ENCODE results near the gene HLA-DQB2. TPM values are rescaled to one million over a fixed set of nuclear protein-coding genes. Genes with fewer than 3 reads are reported as not detected.

Gene HLA-DQB2
- total and polyA plus RNA-seq, 10 of the 15 experiments (the other 5 are each of a cell fraction or from before 2014, with no cell fraction given): 0.28 to 27.1 (median 8.0) TPM

DNA sequence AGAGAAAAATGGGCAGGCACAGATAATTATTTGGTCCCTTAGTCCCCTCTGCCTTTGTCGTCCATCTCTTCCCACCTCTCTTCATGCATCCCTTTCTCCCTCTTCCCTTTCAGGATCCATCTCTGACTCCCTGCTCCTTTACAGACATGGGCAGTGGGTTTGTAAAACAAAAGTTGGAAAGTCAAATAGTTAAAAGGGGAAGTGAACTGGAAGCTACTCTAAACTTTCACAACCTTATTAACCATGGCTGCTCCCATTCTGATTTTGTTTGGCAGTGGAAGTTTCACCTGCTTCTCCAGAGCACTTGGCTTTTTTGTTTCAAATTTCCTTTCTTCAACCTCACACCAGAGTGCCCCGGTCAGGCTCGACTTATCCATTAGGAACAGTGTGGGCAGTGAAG is 21.0 kb downstream of the HLA-DQB2 start:
- ATAC-seq: no peak
- in situ Hi-C loops (cut with MboI): loop anchor here (5.0 kb wide), 1 partner anchor 105 kb away; the partner anchor contains the start of gene HLA-DQA1

More for the DNA sequence above, 21.0 kb downstream of the HLA-DQB2 start:
- Histone ChIP-seq H2AFZ (ENCODE audit: control insufficient read depth, low read depth, low read length) (no peak overlapping the region), H4K20me1 (ENCODE audit: control insufficient read depth, insufficient read depth) (no peaks in the 10 kb centered on the region), H3K4me2 (ENCODE audit: control insufficient read depth, insufficient read depth) (no peak overlapping the region), H3K9me3 (replicated peaks; ENCODE audit: control insufficient read depth, insufficient read depth, low read length) (no peaks in the 10 kb centered on the region), H3K4me1 (ENCODE audit: control insufficient read depth, insufficient read depth, low read length) (no peaks in the 10 kb centered on the region; the same call in 1 of the 2 replicates), H3K79me2 (ENCODE audit: control insufficient read depth, insufficient read depth, low read length) (no peaks in the 10 kb centered on the region), H3K27me3 (replicated peaks in 1 of 2; ENCODE audit: control insufficient read depth in 2 of 2, insufficient read depth in 2 of 2, low read length in 1 of 2) (peaks cover 0 to 4% of the 10 kb centered on the region in 2 experiments; a peak in 2 of 4 replicates), H3K27ac (ENCODE audit: control insufficient read depth, insufficient read depth) (no peak overlapping the region), H3K4me3 (no peak overlapping the region), H3K36me3 (ENCODE audit: control insufficient read depth in 2 of 2, insufficient read depth in 2 of 2, low read length in 1 of 2) (no peaks in the 10 kb centered on the region), H3K9ac (ENCODE audit: control insufficient read depth, insufficient read depth, low read length) (no peak overlapping the region)
- ChIA-PET POLR2A (no interaction called here), SMC1A (ENCODE audit: uncharacterized antibody, unreplicated experiment) (interaction anchor here (0.6 to 1.8 kb wide), 2 partner anchors 28 to 43 kb away, joined by 3 to 5 read pairs; no protein-coding TSS in a partner anchor), RAD21 (ENCODE audit: unreplicated experiment) (no interaction called here), CTCF (interaction anchor here (0.6 to 1.0 kb wide), 4 partner anchors 18 to 336 kb away, joined by 3 to 5 read pairs (median 3); no protein-coding TSS in a partner anchor)
- DNase-seq (ENCODE audit: low read depth, low spot score) (no peak), FAIRE-seq (no peak)
- 9% methylated on average over 3 of the region's 3 CpGs for WGBS (ENCODE audit: insufficient coverage, insufficient replicate concordance, low lambda C conversion rate, missing lambda C conversion rate)
- intact Hi-C loops (cut with micrococcal nuclease; ENCODE audit: unreplicated experiment): no loop called here
- BruUV-seq (replicated peaks): no TSS peak
- TF ChIP-seq, protein P1, sequence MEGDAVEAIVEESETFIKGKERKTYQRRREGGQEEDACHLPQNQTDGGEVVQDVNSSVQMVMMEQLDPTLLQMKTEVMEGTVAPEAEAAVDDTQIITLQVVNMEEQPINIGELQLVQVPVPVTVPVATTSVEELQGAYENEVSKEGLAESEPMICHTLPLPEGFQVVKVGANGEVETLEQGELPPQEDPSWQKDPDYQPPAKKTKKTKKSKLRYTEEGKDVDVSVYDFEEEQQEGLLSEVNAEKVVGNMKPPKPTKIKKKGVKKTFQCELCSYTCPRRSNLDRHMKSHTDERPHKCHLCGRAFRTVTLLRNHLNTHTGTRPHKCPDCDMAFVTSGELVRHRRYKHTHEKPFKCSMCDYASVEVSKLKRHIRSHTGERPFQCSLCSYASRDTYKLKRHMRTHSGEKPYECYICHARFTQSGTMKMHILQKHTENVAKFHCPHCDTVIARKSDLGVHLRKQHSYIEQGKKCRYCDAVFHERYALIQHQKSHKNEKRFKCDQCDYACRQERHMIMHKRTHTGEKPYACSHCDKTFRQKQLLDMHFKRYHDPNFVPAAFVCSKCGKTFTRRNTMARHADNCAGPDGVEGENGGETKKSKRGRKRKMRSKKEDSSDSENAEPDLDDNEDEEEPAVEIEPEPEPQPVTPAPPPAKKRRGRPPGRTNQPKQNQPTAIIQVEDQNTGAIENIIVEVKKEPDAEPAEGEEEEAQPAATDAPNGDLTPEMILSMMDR (IDR thresholded peaks at IDR 0.05 in 2 of 3, conservative IDR thresholded peaks at IDR 0.05 in 1 of 3; ENCODE audit: control insufficient read depth in 2 of 3, extremely low read depth in 1 of 3, insufficient read depth in 1 of 3, low read depth in 3 of 3, low read length in 3 of 3): no peak
- TF ChIP-seq ZNF207 (IDR thresholded peaks at IDR 0.05; ENCODE audit: borderline replicate concordance) (no peak), E2F8 (IDR thresholded peaks at IDR 0.05; ENCODE audit: low read depth, partially characterized antibody) (no peak), PML (IDR thresholded peaks at IDR 0.05; ENCODE audit: low read length) (no peak), POLR2AphosphoS5 (IDR thresholded peaks at IDR 0.05; ENCODE audit: low read length) (no peak), ZNF622 (IDR thresholded peaks at IDR 0.05) (no peak)

All from GM12878 (cell line).